Umbilical cord (tissue), 2 donors: Measurements from ENCODE around the gene RFX2. TPM values are rescaled to one million over a fixed set of nuclear protein-coding genes. Genes with fewer than 3 reads are reported as not detected.

Experiments
- DNase-seq: peaks from one replicate; pipeline ENCODE4 v3.0.0-alpha.2; 2015; ENCODE audit warnings: low spot score
- total RNA-seq: library from RNA; depleted of rRNA; stranded (reverse); fragments of >200 nt; gene quantifications from one replicate; pipeline ENCODE4 v1.2.3, GENCODE V29; 2014; ENCODE audit warnings: low replicate concordance; ENCODE audit not compliant: insufficient read depth

The RFX2 gene
- total RNA-seq, 1 donor from 2014 or later = 15.4 TPM

DNA sequence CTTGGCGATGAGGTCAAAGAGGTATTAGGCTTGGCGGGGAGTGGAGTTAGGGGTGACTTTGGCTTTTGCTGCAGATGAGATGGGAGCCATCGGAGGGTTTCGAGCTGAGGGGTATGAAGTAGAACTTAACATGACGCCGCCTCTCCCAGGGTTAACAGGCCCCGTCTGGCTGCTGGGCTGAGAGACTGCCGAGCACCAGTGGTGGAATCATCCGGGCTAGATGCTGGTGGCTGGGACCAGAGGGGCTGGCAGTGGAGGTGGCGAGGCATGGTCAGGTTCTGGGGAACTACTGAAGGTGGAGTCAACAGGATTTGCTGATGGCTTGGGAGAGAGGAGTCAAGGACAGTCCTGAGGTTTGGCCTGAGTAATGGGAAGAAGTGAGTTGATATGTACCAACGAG, 4.9 kb downstream of the RFX2 start:
- DNase-seq = no peak

DNA sequence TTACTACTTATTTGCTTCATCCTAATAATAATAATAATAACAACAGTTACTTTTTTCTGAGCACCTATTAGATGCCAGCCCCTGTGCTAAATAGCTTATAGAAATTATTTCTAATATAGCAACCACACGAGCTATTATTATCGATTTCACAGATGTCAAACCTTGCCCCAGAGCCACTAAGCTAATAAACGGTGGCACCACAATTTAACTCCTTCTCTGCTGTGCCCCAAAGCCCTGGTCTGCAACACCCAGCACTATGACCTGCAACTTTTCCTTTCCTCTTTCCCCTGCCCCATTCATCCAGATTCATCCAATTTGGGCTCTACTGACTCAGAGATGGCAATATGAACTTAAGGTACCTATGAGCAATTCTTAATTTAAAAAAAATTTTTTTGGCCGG, 6.4 kb downstream of the RFX2 start:
- no peak for DNase-seq

DNA sequence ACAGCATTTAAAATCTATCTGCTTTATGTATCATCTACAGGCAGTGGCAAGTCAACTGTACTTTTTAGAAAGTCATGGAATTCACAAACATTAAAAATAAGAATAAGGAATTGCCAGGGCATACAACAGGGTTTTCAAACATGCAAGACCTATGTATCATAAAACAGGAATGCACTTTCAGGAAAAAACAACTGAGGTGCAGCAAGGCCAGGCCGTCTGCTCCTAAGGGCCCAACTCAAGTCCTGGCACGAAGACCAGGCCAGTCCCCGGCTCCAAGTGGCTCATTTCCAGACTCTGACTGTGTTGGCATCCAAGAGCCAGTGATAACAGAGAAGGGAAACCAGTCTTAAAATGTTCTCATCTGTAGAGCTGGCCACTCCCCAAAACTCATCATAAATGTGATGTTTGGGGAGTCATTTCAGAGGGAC, 7.1 kb downstream of the RFX2 start:
- DNase-seq = peak; percentile 72

DNA sequence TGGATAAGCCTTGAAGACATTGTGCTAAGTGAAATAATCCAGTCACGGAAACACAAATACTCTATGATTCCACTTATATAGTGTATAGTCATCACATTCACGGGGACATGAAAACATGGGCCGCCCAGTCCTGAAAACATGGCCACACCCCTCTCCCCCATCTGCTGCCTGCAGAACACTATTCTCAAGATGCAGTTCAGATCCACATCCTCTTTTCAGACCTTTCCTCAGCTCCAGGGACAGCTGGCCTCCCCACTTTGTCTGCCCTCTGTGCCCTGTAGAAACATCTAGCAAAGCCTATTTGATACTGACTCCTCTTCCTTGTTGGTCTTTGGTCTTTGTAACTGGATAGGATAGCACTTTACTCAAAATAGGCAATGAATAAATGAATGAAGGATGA, 8.3 kb downstream of the RFX2 start:
- no peak for DNase-seq

DNA sequence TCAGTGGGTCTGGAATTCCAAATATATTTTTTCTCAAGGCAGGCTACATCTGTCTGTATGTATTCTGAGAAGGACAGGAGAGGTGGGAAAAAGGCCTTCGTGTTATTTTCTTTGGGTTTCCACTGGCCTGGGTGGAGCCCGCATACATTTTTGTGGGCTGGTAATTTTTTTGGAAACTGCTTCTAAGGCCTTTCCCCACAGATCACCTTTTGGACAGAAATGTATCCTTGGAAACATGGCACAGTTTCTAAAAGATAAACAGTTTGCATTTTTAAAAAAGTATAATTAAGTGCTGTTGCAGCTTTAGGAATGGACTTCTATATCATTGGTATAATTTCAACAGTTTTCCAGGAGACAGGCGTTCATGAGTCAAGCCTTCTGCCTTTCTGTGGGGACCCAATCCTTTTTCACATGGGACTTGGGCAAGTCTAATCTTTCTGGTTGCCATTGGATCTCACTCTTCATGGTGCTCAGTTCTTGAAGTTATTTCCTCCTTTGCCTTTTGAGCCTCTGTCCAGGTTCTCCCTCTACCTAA, 8.9 kb downstream of the RFX2 start:
- no peak for DNase-seq

DNA sequence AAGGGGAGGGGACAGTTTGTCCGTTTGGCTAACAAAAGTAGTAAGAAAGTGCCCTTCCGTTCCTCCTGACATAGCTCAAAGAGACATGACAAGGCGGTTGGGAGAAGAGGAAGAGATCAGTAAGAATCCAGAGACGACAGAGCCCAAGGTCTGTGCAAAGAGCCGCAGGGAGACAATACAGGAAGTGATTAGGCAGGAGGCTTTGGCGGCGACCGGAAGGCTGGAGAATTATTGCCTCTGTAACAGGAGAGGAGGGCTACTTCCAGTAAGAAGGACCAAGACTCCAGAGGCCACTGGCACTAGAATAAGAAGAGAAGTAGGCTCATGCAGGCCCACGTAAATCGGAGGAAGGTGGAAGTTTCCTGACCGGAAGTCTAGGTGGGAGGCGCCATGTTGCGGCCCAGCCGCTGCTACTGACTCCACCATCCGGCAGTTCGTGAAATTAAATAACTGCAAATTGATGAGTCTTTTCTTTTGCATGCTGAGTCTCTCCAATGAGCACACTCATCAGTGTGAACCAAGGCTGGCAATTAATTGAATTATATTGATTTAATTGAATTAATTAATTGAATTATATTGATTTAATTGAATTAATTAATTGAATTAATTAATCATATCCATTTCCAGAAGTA, 9.9 kb downstream of the RFX2 start:
- DNase-seq = no peak

DNA sequence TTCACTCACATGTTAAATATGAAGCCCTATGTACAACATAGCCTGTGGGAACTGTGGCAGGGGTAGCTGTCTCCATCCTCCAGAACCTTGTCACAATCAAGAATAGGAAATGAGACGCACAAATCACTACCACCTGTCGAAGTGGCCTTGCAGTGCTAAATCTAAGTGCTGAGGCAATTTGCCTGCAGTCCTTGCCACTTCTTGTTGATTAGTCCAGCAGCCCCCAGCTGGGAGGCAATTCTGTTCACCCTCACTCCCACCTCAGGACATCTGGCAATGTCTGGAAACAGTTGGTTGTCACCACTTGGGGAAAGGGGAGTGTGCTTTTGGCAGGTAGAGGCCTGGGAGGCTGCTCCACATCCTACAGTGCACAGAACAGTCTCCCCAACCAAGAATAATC, 10.7 kb downstream of the RFX2 start:
- no peak for DNase-seq

DNA sequence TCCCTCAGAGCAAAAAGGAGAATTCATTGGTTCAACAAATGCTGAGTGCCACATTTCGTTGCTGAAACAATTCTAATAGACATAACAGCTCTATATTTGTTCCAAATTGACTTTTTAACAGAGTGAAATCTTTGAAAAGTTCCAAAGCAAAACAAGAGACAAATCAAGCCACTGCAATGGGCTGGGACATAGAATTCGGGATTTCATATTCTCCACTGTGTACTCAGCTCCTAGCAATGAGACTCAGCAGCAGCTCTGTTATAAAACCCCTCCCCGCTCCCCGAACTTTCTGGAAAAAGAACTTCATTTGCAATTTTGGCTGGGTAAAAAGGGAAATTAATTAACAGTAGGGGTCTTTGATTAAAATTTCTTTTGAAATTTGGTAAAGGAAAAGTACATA, 11.3 kb downstream of the RFX2 start:
- DNase-seq = no peak

DNA sequence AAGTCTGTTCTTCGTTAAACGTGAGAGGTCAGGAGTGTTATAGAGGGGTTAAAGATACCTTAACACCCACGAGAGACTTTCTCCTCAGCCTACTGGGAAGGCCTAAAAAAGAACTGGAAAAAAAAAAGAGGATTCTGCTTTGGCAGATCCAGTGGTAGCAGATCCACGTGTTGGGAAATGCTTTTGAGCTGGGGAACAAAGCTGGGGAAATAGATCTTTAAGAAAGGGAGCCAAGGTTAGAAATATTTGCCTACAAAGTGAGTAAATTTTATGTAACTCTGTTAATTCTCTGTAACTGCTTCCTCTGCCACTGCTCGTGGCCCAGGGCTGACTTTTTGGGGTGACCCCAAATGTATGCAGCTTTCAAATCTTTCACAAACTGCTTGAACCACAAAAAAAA, 11.7 kb downstream of the RFX2 start:
- peak; percentile 60 for DNase-seq

DNA sequence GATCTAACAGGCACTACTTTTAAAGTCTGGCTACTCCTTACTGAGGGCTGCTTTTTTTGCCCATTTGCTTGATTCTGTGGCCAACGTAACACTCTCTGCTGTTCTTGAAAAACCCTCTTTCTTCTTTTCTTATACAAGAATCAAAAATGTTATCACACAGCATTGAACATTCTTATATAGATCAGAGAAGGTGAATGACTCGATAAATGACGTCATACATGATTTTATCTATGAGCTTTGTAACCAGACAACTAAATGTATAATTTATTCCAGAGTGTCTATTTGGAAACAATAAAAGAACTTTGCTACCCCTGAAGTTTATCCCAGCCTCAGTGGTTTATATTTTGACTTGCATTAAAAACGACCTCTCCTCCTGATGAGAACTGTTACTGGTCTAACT, 12.4 kb downstream of the RFX2 start:
- no peak for DNase-seq

DNA sequence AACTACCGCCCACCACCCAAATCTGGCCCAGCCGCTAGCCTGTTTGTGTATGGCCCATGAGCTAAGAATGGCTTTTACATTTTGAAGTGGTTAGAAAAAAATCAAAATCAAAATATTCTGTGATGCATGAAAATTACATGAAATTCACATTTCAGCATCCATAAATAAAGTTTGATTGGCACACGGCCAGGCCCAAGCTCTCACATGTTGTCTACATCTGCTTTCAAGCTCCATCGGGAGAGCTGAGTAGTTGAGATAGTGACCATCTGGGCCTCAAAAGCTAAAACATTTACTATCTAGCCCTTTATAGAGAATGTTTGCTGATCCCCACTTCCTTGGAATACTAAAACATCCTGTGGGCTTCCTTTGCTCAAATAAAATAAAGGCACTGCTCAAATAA, 14.5 kb downstream of the RFX2 start:
- no peak for DNase-seq

DNA sequence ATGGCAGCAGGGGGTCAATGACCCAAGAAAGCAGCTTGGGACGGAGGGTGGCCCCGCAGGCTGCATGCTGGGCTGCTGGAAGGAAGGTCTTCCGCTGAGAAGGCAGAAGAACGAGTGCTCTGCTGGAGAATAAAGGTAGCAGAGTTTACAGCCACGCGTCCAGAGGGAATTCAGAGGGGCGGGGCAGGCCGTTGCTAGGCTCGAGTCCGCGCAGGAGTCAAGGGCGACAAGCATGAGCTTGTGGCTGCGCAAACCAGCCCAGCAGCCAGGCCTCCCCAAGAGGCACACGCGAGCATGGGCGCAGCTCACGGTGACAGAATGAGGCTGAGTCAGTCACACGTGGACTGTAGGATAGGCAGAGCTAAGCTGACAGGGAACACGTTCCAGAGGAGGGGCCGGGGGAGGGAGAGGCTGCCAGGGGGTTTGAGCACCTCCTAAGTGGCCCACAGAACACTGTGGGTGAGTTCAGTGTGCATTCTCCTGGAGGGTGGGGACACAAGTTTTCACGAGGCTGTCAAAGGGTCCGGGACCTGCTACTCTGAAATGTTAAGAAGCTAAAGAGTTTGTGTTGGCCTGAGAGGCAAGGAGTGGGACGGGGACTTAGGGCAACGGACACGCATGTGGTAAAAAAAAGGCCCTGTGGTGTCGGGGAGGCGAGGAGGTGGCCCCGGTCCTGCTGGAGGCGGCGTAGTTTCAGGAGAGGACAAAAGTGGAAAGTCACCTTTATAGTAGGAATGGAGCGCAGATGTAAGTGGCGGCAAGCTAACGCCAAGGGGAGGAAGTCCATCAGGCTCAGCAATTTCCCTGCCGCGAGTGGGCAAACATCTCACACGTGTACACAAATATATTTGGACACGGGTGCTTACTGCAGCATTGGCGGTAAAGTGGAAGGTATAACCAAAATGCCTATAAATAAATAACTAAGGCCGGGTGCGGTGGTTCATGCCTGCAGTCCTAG, 17.7 kb downstream of the RFX2 start:
- peak; percentile 92 for DNase-seq

DNA sequence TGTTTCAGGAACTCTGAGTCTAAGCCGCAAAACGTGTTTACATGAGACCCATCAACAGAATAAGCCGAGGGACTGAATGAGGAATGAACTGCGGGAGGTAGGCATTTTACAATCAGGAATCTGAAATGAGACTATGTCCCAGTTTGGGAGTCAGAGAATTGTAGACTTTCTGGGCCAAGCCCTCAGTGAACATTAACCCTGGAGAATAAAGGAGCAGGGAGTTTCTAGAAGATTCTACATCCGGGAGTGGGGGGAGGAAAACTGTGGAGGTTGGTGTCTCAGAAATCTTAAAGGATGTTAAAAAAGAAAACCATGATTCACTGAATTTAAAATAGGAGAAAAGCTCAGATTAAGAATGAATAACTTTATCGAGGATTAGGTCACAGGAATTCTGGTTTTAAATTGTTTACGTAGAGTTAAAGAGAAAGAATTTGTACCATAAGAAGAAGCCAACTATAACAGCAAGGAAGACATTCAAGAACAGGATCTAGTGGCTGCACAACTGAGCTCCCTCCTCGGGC, 18.5 kb downstream of the RFX2 start:
- peak; percentile 63 for DNase-seq

DNA sequence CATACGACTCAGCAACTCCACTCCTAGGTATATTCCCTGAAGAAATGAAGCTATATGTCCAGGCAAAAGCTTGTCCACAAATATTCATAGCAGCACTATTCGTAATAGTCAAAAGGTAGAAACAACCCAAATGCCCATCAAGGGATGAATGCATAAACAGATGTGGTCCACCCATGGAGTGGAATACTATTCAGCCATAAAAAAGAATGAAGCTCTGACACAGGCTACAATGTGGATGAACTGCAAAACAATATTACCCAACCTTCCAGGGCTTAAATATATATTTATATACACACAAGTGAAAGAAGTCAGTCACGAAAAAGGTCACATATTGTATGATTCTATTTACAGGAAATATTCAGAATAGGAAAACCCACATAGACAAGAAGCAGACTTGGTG, 19.7 kb downstream of the RFX2 start:
- DNase-seq = no peak

DNA sequence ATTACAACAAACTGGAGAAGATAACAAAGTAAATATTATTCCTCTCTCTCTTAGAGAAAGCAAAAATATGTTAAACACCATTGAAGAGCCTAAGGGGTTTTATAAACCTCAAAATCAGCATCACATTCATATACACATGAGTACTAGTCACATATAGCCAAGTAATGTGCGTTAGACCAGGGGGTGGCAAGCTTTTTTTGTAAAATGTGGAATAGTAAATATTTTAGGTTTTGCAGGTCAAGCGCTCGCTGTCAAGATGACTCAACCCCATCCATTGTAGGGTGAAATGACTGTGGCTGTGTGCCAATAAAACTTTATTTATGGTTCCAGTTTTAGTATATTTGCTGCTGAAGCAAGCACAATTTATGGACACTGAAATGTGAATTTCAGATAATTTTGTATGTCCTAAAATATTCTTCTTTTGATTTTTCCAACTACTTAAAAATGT, 21.7 kb downstream of the RFX2 start:
- no peak for DNase-seq

DNA sequence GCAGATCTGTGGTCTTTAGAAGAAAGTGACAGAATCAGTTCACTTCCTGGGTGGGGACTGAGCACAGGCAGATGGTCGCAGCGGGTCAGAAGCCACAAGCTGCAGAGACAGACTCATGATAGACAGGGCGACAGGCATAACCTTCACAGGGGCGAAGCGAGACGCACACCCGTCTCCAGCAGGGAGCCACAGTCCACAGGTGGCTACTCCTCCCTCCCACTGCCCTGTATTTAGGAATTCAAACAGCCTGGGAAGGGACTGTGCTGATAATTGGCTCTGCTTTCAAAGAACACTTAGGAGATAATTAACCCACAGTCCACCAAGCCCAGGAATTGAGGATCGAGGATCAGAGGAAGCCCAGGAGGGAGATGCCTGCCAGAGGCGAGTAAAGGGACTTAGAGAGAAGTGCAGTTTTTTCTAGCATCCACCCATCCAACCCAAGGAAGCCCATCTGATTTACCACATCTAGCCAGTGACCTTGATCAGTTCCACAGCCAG, 23.2 kb downstream of the RFX2 start:
- no peak for DNase-seq

DNA sequence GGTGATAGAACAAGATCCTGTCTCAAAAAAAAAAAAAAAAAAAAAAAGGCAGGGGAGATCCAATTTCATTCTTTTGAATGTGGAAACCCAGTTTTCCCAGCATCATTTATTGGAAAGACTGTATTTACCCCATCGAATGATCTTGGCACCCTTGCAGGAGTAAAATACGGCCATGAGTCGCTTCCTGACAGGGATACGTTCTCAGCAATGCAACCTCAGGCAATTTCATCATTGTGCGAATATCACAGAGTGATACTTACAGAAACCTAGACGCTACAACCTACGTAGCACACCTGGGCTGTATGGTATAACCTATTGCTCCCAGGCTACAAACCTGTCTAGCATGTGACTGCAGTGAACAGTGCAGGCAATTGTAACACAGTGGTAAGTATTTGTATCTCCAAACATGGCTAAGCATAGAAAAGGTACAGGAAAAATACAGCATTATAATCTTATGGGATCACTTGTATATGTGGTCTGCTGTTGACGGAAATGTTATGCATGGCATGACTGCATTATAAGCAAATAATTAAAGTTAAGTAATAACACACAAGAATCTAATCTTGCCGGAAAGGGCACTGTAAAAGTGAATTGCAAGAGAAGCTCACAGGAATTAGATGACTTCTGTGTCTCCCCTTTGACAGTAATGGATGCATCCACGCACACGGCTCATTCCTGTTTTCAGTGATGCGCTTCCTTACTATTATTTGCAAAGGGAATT, 24.1 kb downstream of the RFX2 start:
- no peak for DNase-seq

DNA sequence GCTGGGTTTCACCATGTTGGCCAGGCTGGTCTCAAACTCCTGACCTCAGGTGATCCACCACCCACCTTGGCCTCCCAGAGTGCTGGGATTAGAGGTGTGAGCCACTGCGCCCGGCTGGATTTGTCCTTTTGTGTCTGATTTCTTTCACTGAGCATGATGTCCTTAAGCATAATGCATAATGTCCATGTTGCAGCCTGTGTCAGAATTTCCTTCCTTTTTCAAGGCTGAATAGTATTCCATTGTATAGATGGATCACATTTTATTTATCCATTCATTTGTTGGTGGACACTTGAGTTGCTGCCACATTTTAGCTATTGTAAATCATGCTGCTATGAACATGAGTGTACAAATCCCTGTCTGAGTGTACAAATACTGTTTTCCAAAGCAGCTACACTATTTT, 25.5 kb downstream of the RFX2 start:
- no peak for DNase-seq

DNA sequence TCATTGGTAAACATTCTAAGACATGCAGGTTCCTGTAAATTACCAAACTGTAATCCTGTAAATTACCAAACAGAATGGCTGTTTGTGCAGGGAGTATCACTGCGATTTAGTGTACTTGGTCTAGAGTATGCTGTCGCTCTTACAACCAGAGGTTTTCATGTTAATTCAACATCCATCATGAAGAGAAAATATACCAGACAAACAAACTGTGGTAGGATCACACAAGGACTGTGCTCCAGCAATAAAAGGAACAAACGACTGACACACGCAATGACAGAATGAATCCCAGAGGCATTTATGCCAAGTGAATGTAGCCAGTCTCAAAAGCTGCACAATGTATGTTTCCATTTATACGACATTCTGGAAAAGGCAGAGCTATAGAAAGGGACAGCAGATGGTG, 31.2 kb downstream of the RFX2 start:
- DNase-seq = no peak

DNA sequence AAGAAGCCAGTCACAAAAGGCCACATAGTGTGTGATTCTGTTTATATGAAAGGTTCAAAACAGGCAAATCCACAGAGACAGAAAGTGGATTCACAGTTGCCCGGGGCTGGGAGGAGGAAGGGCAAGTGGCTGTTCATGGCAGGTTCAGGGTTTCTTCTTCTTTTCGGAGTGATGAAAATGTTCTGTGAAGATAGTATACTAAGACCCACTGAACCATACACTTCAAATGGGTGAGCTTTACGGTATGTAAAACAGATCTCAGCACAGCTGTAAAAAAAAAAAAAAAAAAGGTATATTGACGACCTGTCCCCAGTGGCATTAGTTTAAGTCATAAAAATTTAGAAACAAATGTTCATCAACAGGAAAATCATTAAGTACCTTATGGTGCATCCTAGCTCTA, 32.2 kb downstream of the RFX2 start:
- no peak for DNase-seq

DNA sequence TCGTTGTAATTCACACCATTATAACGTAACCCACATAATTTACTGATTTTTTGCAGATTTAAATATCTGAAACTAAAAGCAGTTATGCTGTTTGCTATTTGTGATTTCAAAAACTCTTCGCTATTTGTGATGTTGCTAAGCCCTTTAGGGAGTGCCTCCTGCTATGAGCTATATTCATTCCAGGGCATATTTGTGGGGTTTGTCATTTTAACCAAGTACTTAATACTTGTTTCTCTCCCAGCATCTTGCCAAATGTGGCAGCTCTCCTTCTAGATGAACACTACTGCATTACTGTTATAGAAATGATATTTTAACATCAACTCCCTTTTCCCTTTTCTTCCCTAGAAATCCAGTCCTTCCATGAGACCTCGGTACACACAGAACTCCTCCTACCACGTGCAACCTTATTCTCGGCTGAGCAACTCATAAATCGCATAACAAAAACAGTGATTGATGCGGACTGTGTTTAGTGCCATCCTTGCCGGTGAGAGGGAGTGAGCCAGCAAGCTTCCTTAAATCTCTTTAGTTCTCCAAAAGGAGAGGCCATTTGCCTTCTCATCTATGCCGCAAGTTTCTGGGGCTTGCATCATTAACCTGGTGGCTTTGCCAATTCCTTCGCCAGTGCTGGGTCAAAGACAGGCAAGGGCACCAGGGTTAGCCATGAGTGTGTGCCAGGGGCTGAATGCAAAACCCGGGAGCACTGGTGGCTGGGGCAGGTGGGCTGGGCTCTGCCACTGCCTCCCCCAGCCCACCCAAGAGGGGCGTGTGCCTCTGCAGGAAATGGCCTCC, 33.4 kb downstream of the RFX2 start:
- DNase-seq = peak; percentile 83
